Omental fat pad (tissue), 4 donors: ENCODE data around the gene ZNF536. TPM values are rescaled to one million over a fixed set of nuclear protein-coding genes. Genes with fewer than 3 reads are reported as not detected.
"Not testable (repeated sequence)": the region's sequence is repeated elsewhere in the genome, so short reads cannot be mapped to it uniquely, and the experiment has no call there.

Experiments
- ATAC-seq: fragments of 150-250 bp; one replicate; pipeline ENCODE4 v1.9.1; 2016; ENCODE audit warnings: mild to moderate bottlenecking, moderate library complexity; ENCODE audit not compliant: low FRiP score
- DNase-seq: peaks from one replicate; pipeline ENCODE4 v3.0.0-alpha.2; 2019; ENCODE audit warnings: low spot score
- CTCF ChIP-seq, 3 donors: fragments of 450-650 bp; IDR thresholded peaks; one replicate each; pipeline ENCODE4 v1.5.1; 2016 to 2017; ENCODE audit warnings: antibody characterized with exemption in 3 of 3, mild to moderate bottlenecking in 3 of 3, moderate library complexity in 2 of 3
- total RNA-seq, 4 donors: library from RNA; depleted of rRNA; stranded (reverse); fragments of >200 nt; gene quantifications; one replicate each; pipeline ENCODE4 v1.1.0, GENCODE V29; 2016

Gene ZNF536
- total RNA-seq, 4 donors from 2014 or later = 0.09 to 1.1 TPM; not detected in 2

- ATAC-seq (no peak), DNase-seq (no peak)
- no peak for TF ChIP-seq CTCF (IDR thresholded peaks at IDR 0.05)
Measured at GRCh38 chr19:30444253-30444671, 72.1 kb downstream of the ZNF536 start.

- TF ChIP-seq CTCF (IDR thresholded peaks at IDR 0.05) = no peak
- ATAC-seq (no peak), DNase-seq (no peak)
Measured at GRCh38 chr19:30444686-30445232, 72.6 kb downstream of the ZNF536 start.

- peak; percentile 30 for ATAC-seq
- TF ChIP-seq CTCF (IDR thresholded peaks at IDR 0.05) = no peak
- no peak for DNase-seq
Measured at GRCh38 chr19:30445385-30445784, 73.2 kb downstream of the ZNF536 start.

GRCh38 chr19:30446120-30446519 lies 73.9 kb downstream of the ZNF536 start:
- not testable (repeated sequence) for DNase-seq, ATAC-seq

GRCh38 chr19:30446850-30447552 lies 74.8 kb downstream of the ZNF536 start:
- no peak for DNase-seq
- no peak for TF ChIP-seq CTCF (IDR thresholded peaks at IDR 0.05)

GRCh38 chr19:30447553-30447870 lies 75.3 kb downstream of the ZNF536 start:
- TF ChIP-seq CTCF (IDR thresholded peaks at IDR 0.05) = no peak
- DNase-seq (no peak), ATAC-seq (no peak)

More at GRCh38 chr19:30446850-30447552, 74.8 kb downstream of the ZNF536 start:
- no peak for ATAC-seq

GRCh38 chr19:30448386-30449077 lies 76.3 kb downstream of the ZNF536 start:
- ATAC-seq = no peak
- no peak for DNase-seq
- no peak for TF ChIP-seq CTCF (IDR thresholded peaks at IDR 0.05)
